Testis (tissue), 2 donors: Measurements from ENCODE around the gene RNU6-1.

Source experiments
- POLR2A ChIP-seq: fragments of 450-650 bp; IDR thresholded peaks from one replicate; pipeline ENCODE4 v1.6.1; 2017; ENCODE audit warnings: antibody characterized with exemption, mild to moderate bottlenecking, moderate library complexity
- TF ChIP-seq, protein P1 (sequence below), 3 experiments: fragments of 450-650 bp in 2 of 3; fragments of 200-600 bp in 1 of 3; sonication (generic) in 1 of 3; IDR thresholded peaks; one replicate each; pipeline ENCODE4 v1.5.1; 2016 to 2019; ENCODE audit warnings: antibody characterized with exemption in 3 of 3, mild to moderate bottlenecking in 2 of 3, moderate library complexity in 1 of 3

DNA sequence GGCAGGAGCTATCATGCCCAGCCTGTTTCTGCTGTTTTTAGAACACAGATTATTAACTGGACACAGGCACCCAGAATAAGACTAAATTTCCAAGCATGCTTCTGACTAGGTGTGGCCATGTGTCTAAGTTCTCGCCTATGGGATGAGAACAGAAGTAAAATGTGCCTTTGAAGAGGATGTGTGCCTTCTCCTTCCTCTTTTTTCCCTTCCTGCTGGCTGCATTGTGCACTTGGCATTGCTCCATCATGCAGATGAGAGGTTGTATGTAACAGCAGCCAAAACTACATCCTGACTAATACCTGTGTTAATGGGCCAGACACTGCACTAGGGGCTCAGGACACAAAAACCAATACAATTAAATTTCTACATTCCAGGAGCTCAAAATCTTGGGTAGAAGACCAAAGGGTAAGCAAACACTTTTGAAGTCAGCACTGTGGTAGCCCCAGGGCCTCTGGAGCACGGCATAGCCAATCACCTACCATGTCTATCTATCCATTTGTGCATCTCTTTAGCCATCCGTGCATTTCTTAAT, 40.9 kb upstream of the RNU6-1 start:
- TF ChIP-seq, protein P1, sequence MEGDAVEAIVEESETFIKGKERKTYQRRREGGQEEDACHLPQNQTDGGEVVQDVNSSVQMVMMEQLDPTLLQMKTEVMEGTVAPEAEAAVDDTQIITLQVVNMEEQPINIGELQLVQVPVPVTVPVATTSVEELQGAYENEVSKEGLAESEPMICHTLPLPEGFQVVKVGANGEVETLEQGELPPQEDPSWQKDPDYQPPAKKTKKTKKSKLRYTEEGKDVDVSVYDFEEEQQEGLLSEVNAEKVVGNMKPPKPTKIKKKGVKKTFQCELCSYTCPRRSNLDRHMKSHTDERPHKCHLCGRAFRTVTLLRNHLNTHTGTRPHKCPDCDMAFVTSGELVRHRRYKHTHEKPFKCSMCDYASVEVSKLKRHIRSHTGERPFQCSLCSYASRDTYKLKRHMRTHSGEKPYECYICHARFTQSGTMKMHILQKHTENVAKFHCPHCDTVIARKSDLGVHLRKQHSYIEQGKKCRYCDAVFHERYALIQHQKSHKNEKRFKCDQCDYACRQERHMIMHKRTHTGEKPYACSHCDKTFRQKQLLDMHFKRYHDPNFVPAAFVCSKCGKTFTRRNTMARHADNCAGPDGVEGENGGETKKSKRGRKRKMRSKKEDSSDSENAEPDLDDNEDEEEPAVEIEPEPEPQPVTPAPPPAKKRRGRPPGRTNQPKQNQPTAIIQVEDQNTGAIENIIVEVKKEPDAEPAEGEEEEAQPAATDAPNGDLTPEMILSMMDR (IDR thresholded peaks at IDR 0.05) = no peak
- no peak for TF ChIP-seq POLR2A
